Keratinocyte (primary cell): Measurements from ENCODE around the gene SIPA1L2.

Experiments used
- CTCF ChIP-seq, 3 experiments: IDR thresholded peaks in 1 of 3; conservative IDR thresholded peaks in 1 of 3; optimal IDR thresholded peaks in 1 of 3; 2 replicates in 2 of 3; 3 replicates in 1 of 3; pipeline versions ENCODE3 to v1.5.1; 2011; ENCODE audit warnings: low read length in 3 of 3, mild to moderate bottlenecking in 3 of 3, moderate library complexity in 2 of 3, control low read depth in 1 of 3, inconsistent platforms in 1 of 3; ENCODE audit not compliant: insufficient read depth in 2 of 3; ENCODE audit errors: extremely low read depth in 1 of 3
- EZH2 ChIP-seq: IDR thresholded peaks from one replicate; pipeline ENCODE4 v1.6.1; 2012; ENCODE audit warnings: inconsistent platforms, mild to moderate bottlenecking, low read length, moderate library complexity

GRCh38 chr1:232622378-232622777 lies 7.6 kb downstream of the SIPA1L2 start:
- no peak for TF ChIP-seq CTCF (optimal IDR thresholded peaks at IDR 0.05 in 1 of 3, IDR thresholded peaks at IDR 0.05 in 1 of 3, conservative IDR thresholded peaks at IDR 0.05 in 1 of 3; ENCODE audit: extremely low read depth in 1 of 3, insufficient read depth in 2 of 3, low read length in 3 of 3)
- no peak for TF ChIP-seq EZH2
